HL-60/S4 treated with phorbol 12-myristate 13-acetate at 8.2 ng/mL for 4 days and 3 days (cell line): ENCODE results near the gene ANO2.
"Not testable (repeated sequence)": the region's sequence is repeated elsewhere in the genome, so short reads cannot be mapped to it uniquely, and the experiment has no call there.

ENCODE experiments used
- in situ Hi-C: fragments of 300-500 bp; cut with MboI; formaldehyde crosslinking; loops from 2 replicates; pipeline ENCODE4 v1.15.0; 2022; ENCODE audit warnings: low sequenced_read_pairs

The ANO2 gene

GRCh38 chr12:5691943-5692342 lies 253.1 kb downstream of the ANO2 start:
- in situ Hi-C loops: no loop called here

GRCh38 chr12:5690240-5690639 lies 254.8 kb downstream of the ANO2 start:
- in situ Hi-C loops: no loop called here

- in situ Hi-C loops: no loop called here
Observed at GRCh38 chr12:5689773-5690172, 255.3 kb downstream of the ANO2 start.

- in situ Hi-C loops: no loop called here
Observed at GRCh38 chr12:5688226-5688625, 256.8 kb downstream of the ANO2 start.

GRCh38 chr12:5685935-5686334 lies 259.1 kb downstream of the ANO2 start:
- in situ Hi-C loops: no loop called here

- in situ Hi-C loops: no loop called here
Observed at GRCh38 chr12:5684989-5685388, 260.1 kb downstream of the ANO2 start.

- in situ Hi-C loops: no loop called here
Observed at GRCh38 chr12:5682581-5682980, 262.5 kb downstream of the ANO2 start.

GRCh38 chr12:5678176-5678575 lies 266.9 kb downstream of the ANO2 start:
- in situ Hi-C loops: no loop called here

GRCh38 chr12:5669624-5670023 lies 275.4 kb downstream of the ANO2 start:
- in situ Hi-C loops: not testable (repeated sequence)

- in situ Hi-C loops: no loop called here
Observed at GRCh38 chr12:5665615-5666014, 279.4 kb downstream of the ANO2 start.

GRCh38 chr12:5661811-5662210 lies 283.2 kb downstream of the ANO2 start:
- in situ Hi-C loops: no loop called here

- in situ Hi-C loops: no loop called here
Observed at GRCh38 chr12:5660238-5660637, 284.8 kb downstream of the ANO2 start.

GRCh38 chr12:5658339-5658941 lies 286.6 kb downstream of the ANO2 start:
- in situ Hi-C loops: not testable (repeated sequence)

- in situ Hi-C loops: no loop called here
Observed at GRCh38 chr12:5656836-5657235, 288.2 kb downstream of the ANO2 start.

GRCh38 chr12:5655120-5655519 lies 289.9 kb downstream of the ANO2 start:
- in situ Hi-C loops: no loop called here

GRCh38 chr12:5654019-5654418 lies 291.0 kb downstream of the ANO2 start:
- in situ Hi-C loops: no loop called here

- in situ Hi-C loops: no loop called here
Observed at GRCh38 chr12:5650829-5651461, 294.1 kb downstream of the ANO2 start.

GRCh38 chr12:5650281-5650680 lies 294.8 kb downstream of the ANO2 start:
- in situ Hi-C loops: no loop called here

- in situ Hi-C loops: no loop called here
Observed at GRCh38 chr12:5648692-5649359, 296.2 kb downstream of the ANO2 start.

- in situ Hi-C loops: no loop called here
Observed at GRCh38 chr12:5643266-5643665, 301.8 kb downstream of the ANO2 start.

- in situ Hi-C loops: no loop called here
Observed at GRCh38 chr12:5637698-5638097, 307.4 kb downstream of the ANO2 start.

- in situ Hi-C loops: no loop called here
Observed at GRCh38 chr12:5636907-5637306, 308.2 kb downstream of the ANO2 start.
